Uterus (tissue), 2 donors: Measurements from ENCODE around the gene RPUSD2.

Source experiments
- POLR2A ChIP-seq, 2 donors: fragments of 450-650 bp; IDR thresholded peaks; one replicate each; pipeline ENCODE4 v1.6.1; 2016; ENCODE audit warnings: antibody characterized with exemption in 2 of 2, mild to moderate bottlenecking in 1 of 2, moderate library complexity in 1 of 2
- TF ChIP-seq, protein P1 (sequence below), 4 experiments: fragments of 200-600 bp in 2 of 4; fragments of 450-650 bp in 2 of 4; sonication (generic) in 2 of 4; IDR thresholded peaks; one replicate each; pipeline ENCODE4 v1.5.1; 2016 to 2019; ENCODE audit warnings: antibody characterized with exemption in 4 of 4, mild to moderate bottlenecking in 2 of 4, moderate library complexity in 1 of 4

DNA sequence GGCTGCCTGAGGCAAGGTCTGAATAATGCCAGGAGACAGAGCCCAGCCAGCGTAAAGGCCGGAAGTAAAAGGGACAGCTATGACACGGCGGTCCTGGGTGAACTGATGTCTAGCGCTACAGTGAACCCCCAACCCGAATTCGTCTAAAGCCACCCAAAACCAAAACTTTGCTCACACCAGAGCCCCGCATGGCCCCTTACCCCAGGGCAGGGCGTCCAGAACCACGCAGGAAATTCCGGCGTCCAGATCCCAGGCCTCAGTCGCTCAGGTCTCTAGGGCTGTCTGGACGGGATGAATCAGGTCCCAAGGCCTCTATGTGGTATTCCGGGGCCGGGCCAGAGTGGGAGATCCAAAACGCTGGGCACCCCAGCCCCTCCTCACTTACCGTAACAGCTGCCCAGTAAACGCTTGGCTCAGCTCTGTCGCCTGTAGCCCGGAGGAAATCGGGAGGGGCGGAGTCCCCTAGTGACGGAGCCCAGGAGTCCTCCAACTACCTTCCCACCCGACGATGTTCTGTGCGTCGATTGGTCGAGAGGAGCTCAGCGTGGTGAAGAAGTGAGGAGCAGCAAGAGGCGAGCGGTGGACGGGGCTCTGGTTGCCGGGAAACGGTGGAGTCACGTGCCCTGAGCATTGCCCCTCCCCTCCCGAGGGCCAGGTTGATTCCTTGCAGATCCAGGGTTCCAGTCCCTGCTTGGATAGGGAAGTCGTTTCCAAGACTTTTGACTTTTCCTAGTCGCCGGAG is 4.3 kb upstream of the RPUSD2 start, which contains the start of gene CCDC32:
- peak; percentile 67 to 82 for TF ChIP-seq POLR2A (IDR thresholded peaks at IDR 0.05)
- TF ChIP-seq, protein P1, sequence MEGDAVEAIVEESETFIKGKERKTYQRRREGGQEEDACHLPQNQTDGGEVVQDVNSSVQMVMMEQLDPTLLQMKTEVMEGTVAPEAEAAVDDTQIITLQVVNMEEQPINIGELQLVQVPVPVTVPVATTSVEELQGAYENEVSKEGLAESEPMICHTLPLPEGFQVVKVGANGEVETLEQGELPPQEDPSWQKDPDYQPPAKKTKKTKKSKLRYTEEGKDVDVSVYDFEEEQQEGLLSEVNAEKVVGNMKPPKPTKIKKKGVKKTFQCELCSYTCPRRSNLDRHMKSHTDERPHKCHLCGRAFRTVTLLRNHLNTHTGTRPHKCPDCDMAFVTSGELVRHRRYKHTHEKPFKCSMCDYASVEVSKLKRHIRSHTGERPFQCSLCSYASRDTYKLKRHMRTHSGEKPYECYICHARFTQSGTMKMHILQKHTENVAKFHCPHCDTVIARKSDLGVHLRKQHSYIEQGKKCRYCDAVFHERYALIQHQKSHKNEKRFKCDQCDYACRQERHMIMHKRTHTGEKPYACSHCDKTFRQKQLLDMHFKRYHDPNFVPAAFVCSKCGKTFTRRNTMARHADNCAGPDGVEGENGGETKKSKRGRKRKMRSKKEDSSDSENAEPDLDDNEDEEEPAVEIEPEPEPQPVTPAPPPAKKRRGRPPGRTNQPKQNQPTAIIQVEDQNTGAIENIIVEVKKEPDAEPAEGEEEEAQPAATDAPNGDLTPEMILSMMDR (IDR thresholded peaks at IDR 0.05), result no peak
